Stomach (tissue), 4 donors: ENCODE data around the gene SERTAD2.

Source experiments
- CTCF ChIP-seq, 7 experiments: fragments of 450-650 bp in 4 of 7; fragments of 200-600 bp in 3 of 7; sonication (generic) in 3 of 7; IDR thresholded peaks; one replicate each; pipeline ENCODE4 v1.5.1; 2016 to 2019; ENCODE audit warnings: antibody characterized with exemption in 7 of 7, control low read depth in 2 of 7, mild to moderate bottlenecking in 1 of 7
- POLR2A ChIP-seq, 4 donors: fragments of 450-650 bp; IDR thresholded peaks; one replicate each; pipeline ENCODE4 v1.6.1; 2016; ENCODE audit warnings: antibody characterized with exemption in 4 of 4, control low read depth in 2 of 4, mild to moderate bottlenecking in 1 of 4, moderate library complexity in 1 of 4

- TF ChIP-seq CTCF (IDR thresholded peaks at IDR 0.05) (no peak), POLR2A (IDR thresholded peaks at IDR 0.05) (no peak)
Observed at GRCh38 chr2:64617631-64618151, 36.0 kb downstream of the SERTAD2 start.
